ENCODE measurements around the gene MRPL9.

Gene MRPL9

GRCh38 chr1:151806170-151806569 is 42.9 kb upstream of the MRPL9 start:
- DNase-seq (ENCODE audit: insufficient read length, low spot score) (no peak), FAIRE-seq (no peak)
- TF ChIP-seq CTCF (IDR thresholded peaks at IDR 0.05; ENCODE audit: insufficient read depth, missing control alignments): no peak

- no peak for TF ChIP-seq CTCF (IDR thresholded peaks at IDR 0.05; ENCODE audit: insufficient read depth, missing control alignments)
- DNase-seq (ENCODE audit: insufficient read length, low spot score): no peak
- no peak for FAIRE-seq
Measured at GRCh38 chr1:151805066-151805820, 41.9 kb upstream of the MRPL9 start, which contains the start of gene LINGO4. LINGO4 (minus strand) TSS chr1:151805419; CDS start chr1:151802704, 2,715 bp downstream.

- DNase-seq (ENCODE audit: insufficient read length, low spot score) (no peak), FAIRE-seq (no peak)
- TF ChIP-seq CTCF (IDR thresholded peaks at IDR 0.05; ENCODE audit: insufficient read depth, missing control alignments): no peak
Measured at GRCh38 chr1:151803915-151804314, 40.6 kb upstream of the MRPL9 start.

- DNase-seq (ENCODE audit: insufficient read length, low spot score): no peak
- FAIRE-seq: no peak
- no peak for TF ChIP-seq CTCF (IDR thresholded peaks at IDR 0.05; ENCODE audit: insufficient read depth, missing control alignments)
Measured at GRCh38 chr1:151803164-151803563, 39.9 kb upstream of the MRPL9 start.

GRCh38 chr1:151802372-151802771 is 39.1 kb upstream of the MRPL9 start:
- no peak for DNase-seq (ENCODE audit: insufficient read length, low spot score)
- TF ChIP-seq CTCF (IDR thresholded peaks at IDR 0.05; ENCODE audit: insufficient read depth, missing control alignments): no peak
- no peak for FAIRE-seq

GRCh38 chr1:151801846-151802245 is 38.5 kb upstream of the MRPL9 start:
- no peak for DNase-seq (ENCODE audit: insufficient read length, low spot score)
- FAIRE-seq: no peak
- TF ChIP-seq CTCF (IDR thresholded peaks at IDR 0.05; ENCODE audit: insufficient read depth, missing control alignments): no peak

- FAIRE-seq: no peak
Measured at GRCh38 chr1:151801310-151801820, 38.1 kb upstream of the MRPL9 start.

More at GRCh38 chr1:151801310-151801820, 38.1 kb upstream of the MRPL9 start:
- no peak for DNase-seq (ENCODE audit: insufficient read length, low spot score)
- no peak for TF ChIP-seq CTCF (IDR thresholded peaks at IDR 0.05; ENCODE audit: insufficient read depth, missing control alignments)
